AG08395 (cell line): Measurements from ENCODE around the gene ZDHHC14.

Source experiments
- DNase-seq: peaks from one replicate; pipeline ENCODE4 v3.0.0; 2012; ENCODE audit warnings: mixed read lengths, low spot score

Gene ZDHHC14

GRCh38 chr6:157534134-157534871, 153.3 kb downstream of the ZDHHC14 start:
- DNase-seq = no peak

GRCh38 chr6:157534977-157535339, 154.0 kb downstream of the ZDHHC14 start:
- no peak for DNase-seq

DNA sequence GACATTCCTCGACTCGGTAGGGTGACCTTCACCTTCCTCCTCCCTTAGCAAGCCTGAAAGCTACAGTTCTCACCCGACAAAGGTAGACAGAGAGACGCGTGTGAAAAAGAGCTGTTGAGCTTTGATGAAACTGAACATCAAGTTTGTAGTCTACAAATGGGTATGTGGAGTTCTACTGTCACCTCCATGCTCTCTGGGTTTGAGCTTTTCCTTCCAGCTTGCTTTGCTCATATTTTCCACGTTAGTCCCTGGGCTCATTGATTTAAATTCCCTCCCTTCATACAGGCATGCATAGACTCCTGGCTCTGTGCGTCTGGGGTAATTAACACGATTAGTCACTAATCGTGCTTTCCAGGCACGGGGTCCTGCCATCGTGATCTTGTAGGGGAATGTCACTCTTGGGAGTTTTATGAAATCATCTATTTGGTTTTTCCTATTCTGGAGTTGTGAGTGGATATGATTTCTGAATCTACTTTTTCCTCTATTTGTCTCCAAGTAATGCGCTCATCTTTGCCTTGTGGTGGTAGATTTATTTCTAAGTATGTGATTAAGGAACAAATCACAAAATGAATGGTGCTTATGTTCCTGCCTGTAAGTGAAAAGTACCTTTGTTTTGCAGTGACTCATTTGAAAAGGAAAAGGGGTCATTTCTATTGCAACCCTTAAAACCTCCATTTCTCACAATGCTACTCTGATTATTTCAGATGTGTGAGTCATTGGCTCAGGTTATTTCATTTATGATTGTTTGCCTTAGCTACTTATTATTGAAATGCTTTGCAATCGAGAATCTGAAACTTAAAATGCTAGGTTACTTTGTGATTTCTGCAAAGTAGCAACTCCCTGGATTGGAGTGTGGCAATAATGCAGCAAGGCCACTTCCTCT, 154.6 kb downstream of the ZDHHC14 start:
- peak; percentile 29 for DNase-seq

- DNase-seq = no peak
These were observed 155.2 kb downstream of the ZDHHC14 start for GRCh38 chr6:157536223-157536545.

- DNase-seq = no peak
These were observed 156.6 kb downstream of the ZDHHC14 start for GRCh38 chr6:157537556-157537955.

DNA sequence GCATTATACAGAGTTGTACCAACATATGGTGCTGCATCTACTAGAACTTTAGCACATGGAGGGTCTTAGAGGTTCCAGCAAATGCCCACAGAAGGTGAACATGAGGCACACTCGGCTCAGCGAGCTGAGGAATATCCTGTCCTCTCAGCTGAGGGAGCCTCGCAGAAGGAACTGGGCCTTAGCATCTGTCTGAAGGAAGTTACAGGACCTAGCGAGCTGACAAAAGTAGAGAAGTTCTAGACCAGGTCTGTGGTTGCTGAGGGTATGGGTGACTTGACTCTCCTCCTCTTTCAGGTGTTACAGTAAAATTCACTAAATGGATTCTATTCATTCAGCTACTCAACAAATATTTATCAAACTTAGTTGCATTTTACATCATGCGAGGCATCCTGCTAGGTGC, 157.2 kb downstream of the ZDHHC14 start:
- no peak for DNase-seq

GRCh38 chr6:157538698-157539097, 157.7 kb downstream of the ZDHHC14 start:
- no peak for DNase-seq

DNA sequence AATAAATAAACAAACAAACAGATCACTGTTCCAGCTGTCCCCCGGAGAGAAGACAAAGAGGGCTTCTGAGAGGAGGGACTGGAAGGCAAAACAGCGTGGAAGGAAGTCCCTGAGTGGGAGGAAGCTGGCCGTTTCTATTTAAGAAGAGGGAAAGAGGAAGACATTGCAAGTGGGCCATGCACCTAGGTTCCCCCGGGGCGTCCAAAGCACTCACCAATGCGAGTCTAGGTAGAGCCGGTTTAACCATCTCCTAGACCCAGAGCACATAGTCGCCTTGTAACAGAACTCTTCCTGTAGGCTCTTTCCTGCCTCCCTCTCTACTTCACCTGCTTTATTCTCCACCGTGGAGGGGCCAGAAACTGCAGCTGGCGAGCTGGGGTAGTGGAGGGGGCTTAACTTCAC, 158.4 kb downstream of the ZDHHC14 start:
- no peak for DNase-seq

GRCh38 chr6:157539900-157540752, 159.1 kb downstream of the ZDHHC14 start:
- no peak for DNase-seq

- DNase-seq = no peak
These were observed 160.8 kb downstream of the ZDHHC14 start for GRCh38 chr6:157541618-157542413.

- no peak for DNase-seq
These were observed 161.6 kb downstream of the ZDHHC14 start for GRCh38 chr6:157542414-157543160.

- DNase-seq = no peak
These were observed 165.3 kb downstream of the ZDHHC14 start for GRCh38 chr6:157546321-157546720.

DNA sequence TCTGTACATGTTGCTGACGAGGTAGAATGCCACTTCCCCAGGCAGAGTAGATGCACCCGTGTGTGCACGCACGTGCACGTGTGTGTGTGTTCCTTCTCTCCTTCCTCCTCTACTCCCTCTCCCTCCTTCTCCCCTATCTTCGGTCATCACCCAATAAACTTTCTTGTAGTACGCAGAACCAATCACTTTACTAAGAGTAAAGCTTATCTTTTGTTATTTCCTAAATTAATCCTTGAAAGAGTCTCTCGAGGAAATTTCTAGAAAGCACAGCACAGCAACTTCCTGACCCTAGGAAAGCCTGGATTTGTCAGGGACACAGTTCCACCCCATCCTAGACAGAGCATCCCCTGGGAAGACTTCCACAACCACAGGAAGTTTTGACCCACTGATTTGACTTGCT, 166.1 kb downstream of the ZDHHC14 start:
- no peak for DNase-seq

GRCh38 chr6:157548635-157549467, 167.9 kb downstream of the ZDHHC14 start:
- DNase-seq = no peak

GRCh38 chr6:157549468-157549745, 168.4 kb downstream of the ZDHHC14 start:
- no peak for DNase-seq

- DNase-seq = no peak
These were observed 169.4 kb downstream of the ZDHHC14 start for GRCh38 chr6:157550114-157550989.

DNA sequence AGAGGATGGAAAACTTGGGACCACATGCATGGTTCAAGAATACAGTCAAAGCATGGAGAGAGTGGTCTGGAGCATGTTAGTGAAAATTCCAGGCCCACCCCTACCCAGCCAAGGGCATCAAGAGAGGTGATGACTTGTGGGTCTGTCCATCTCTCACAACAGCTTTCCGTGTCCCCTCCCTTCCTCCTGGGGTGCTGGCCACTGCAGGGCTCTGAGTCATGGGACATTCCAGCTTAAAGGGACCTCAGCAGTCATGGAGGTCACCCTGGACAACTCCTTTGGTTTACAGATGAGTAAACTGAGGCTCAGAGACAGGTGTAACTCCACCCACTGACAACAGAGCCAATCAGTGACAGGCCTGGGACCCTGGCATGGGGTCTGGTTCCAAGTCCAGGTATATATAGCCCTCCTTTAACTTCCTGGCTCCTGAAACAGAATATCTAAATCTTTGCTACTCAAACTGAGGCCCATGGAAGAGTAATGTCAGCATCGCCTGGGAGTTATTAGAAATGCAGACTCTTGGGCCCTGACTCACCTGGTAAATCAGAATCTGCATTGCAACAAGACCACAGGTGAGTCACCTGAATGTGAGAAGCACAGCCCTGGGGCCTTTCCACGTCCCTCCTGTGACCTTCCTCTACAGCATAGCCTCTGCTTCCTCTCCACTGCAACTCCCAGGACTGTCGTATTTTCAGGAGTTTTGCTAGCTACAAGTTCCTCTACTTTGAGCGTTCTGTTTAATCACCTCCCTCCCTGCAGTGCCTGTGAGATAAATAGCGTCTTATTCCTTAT, 170.2 kb downstream of the ZDHHC14 start:
- DNase-seq = no peak

DNA sequence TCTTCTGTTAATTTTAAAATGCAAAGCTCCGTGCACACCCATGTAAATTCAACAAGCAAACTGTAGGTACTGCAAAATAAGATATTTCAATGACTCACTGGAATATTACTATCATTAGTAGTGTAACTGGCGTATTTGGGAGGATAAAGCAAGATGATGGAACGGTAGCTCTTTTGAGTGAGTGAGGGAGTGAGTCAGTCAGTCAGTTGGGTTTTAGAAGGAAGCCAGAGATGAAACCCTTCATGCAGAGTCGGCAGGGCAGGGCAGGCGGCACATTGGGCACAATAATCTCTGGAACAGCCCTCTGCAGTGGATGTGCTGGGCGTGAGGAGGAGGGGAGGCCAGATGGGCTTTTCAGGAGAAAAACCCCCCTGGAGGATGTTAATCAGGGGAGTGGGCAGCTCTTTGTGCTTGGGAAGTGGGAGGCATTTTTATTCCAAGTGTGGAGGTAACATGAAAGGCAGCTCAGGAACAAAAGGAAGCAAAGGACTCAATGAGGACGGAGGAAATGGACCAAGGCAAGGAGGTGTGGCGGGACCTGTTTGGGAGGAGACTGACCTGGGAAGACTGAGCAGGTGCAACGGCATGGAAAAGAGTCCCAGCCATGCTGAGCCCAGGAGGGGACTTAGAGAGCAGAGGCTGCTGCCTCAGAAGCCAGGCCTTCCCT, 171.2 kb downstream of the ZDHHC14 start:
- DNase-seq = no peak
